Keratinocyte (primary cell): ENCODE results near the gene CFAP69. TPM values are rescaled to one million over a fixed set of nuclear protein-coding genes. Genes with fewer than 3 reads are reported as not detected.

Experiments used
- DNase-seq: peaks from one replicate; pipeline ENCODE4 v3.0.0-alpha.2; 2011; ENCODE audit warnings: low read depth, missing footprints, low spot score
- FAIRE-seq: peaks from 2 replicates; lab custom pipeline; 2011; peaks lifted over from hg19 to GRCh38; lab: Jason Lieb, UNC
- H2AFZ ChIP-seq: 2 replicates; pipeline ENCODE4 v1.6.0; 2012; ENCODE audit warnings: low read length, control low read depth, inconsistent platforms; ENCODE audit not compliant: control insufficient read depth
- H3K27ac ChIP-seq: 2 replicates; pipeline ENCODE4 v1.5.1; 2011; ENCODE audit warnings: low read length; ENCODE audit not compliant: control insufficient read depth, insufficient read depth
- H3K27me3 ChIP-seq: 3 replicates; pipeline ENCODE4 v1.6.0; 2011; ENCODE audit warnings: low read length; ENCODE audit not compliant: control insufficient read depth, insufficient read depth; ENCODE audit errors: extremely low read depth
- H3K36me3 ChIP-seq, 2 experiments: 2 replicates in 1 of 2; 3 replicates in 1 of 2; pipeline ENCODE4 v1.5.1; 2011; ENCODE audit warnings: low read length in 2 of 2, mild to moderate bottlenecking in 1 of 2; ENCODE audit not compliant: control insufficient read depth in 2 of 2, insufficient read depth in 2 of 2; ENCODE audit errors: extremely low read depth in 1 of 2
- H3K4me1 ChIP-seq: 3 replicates; pipeline ENCODE4 v1.5.1; 2011; ENCODE audit warnings: low read length; ENCODE audit not compliant: control insufficient read depth, insufficient read depth; ENCODE audit errors: extremely low read depth
- H3K4me2 ChIP-seq: 3 replicates; pipeline ENCODE4 v1.6.0; 2011; ENCODE audit warnings: low read depth, low read length; ENCODE audit not compliant: control insufficient read depth, insufficient read depth; ENCODE audit errors: extremely low read depth
- H3K4me3 ChIP-seq, 3 experiments: fragments of 200-600 bp in 1 of 3; sonication (generic) in 1 of 3; 2 replicates in 2 of 3; 3 replicates in 1 of 3; pipeline ENCODE4 v1.5.1; 2011 to 2016; ENCODE audit warnings: low read length in 3 of 3, mild to moderate bottlenecking in 3 of 3, control low read depth in 2 of 3, inconsistent platforms in 1 of 3, low read depth in 1 of 3, mixed read lengths in 1 of 3, mixed run types in 1 of 3, moderate library complexity in 1 of 3; ENCODE audit not compliant: control insufficient read depth in 2 of 3, insufficient read depth in 2 of 3; ENCODE audit errors: extremely low read depth in 1 of 3
- H3K79me2 ChIP-seq: 2 replicates; pipeline ENCODE4 v1.6.0; 2012; ENCODE audit warnings: low read length; ENCODE audit not compliant: control insufficient read depth, insufficient read depth
- H3K9ac ChIP-seq: 3 replicates; pipeline ENCODE4 v1.6.0; 2011; ENCODE audit warnings: low read length; ENCODE audit not compliant: control insufficient read depth, insufficient read depth; ENCODE audit errors: extremely low read depth
- H3K9me1 ChIP-seq: 3 replicates; pipeline ENCODE4 v1.6.0; 2011; ENCODE audit warnings: low read length; ENCODE audit not compliant: control insufficient read depth, insufficient read depth; ENCODE audit errors: extremely low read depth
- H3K9me3 ChIP-seq: 2 replicates; pipeline ENCODE4 v1.5.1; 2012; ENCODE audit warnings: low read depth, low read length; ENCODE audit not compliant: control insufficient read depth
- H4K20me1 ChIP-seq: 3 replicates; pipeline ENCODE4 v1.6.0; 2011; ENCODE audit warnings: low read length; ENCODE audit not compliant: control insufficient read depth, insufficient read depth; ENCODE audit errors: extremely low read depth
- EZH2 ChIP-seq: IDR thresholded peaks from one replicate; pipeline ENCODE4 v1.6.1; 2012; ENCODE audit warnings: inconsistent platforms, mild to moderate bottlenecking, low read length, moderate library complexity
- dilution Hi-C: fragments of 300-500 bp; cut with MboI; formaldehyde crosslinking; loops from one replicate; pipeline ENCODE4 v1.7.0; 2020; ENCODE audit warnings: low sequenced_read_pairs; ENCODE audit not compliant: extremely low pct_ligation_motif_present
- polyA plus RNA-seq, 5 experiments: library from polyadenylated mRNA; depleted of rRNA in 3 of 5; stranded (reverse) in 3 of 5; stranded (forward) in 1 of 5; unstranded in 1 of 5; fragments of >200 nt; gene quantifications; 1 replicate in 1 of 5; 2 replicates in 3 of 5; 3 replicates in 1 of 5; pipeline versions ENCODE4 v1.2.1 to v1.2.3, GENCODE V29; 2011 to 2012; ENCODE audit warnings: missing spikeins in 2 of 5, low read depth in 1 of 5, low replicate concordance in 1 of 5
- TF ChIP-seq, protein P1 (sequence below), 3 experiments: IDR thresholded peaks in 1 of 3; conservative IDR thresholded peaks in 1 of 3; optimal IDR thresholded peaks in 1 of 3; 2 replicates in 2 of 3; 3 replicates in 1 of 3; pipeline versions ENCODE3 to v1.5.1; 2011; ENCODE audit warnings: low read length in 3 of 3, mild to moderate bottlenecking in 3 of 3, moderate library complexity in 2 of 3, control low read depth in 1 of 3, inconsistent platforms in 1 of 3; ENCODE audit not compliant: insufficient read depth in 2 of 3; ENCODE audit errors: extremely low read depth in 1 of 3

Gene CFAP69
- polyA plus RNA-seq, 1 donor (not counting 4 experiments of a cell fraction or from before 2014, with no cell fraction given) = 1.6 TPM

GRCh38 chr7:90233569-90233968 is 11.4 kb upstream of the CFAP69 start:
- Histone ChIP-seq H3K4me3 (no peak overlapping the region), H3K9ac (no peak overlapping the region), H3K9me1 (no peaks in the 10 kb centered on the region), H3K9me3 (no peaks in the 10 kb centered on the region), H2AFZ (no peak overlapping the region), H3K36me3 (no peaks in the 10 kb centered on the region), H3K4me1 (no peaks in the 10 kb centered on the region), H4K20me1 (no peaks in the 10 kb centered on the region), H3K79me2 (no peaks in the 10 kb centered on the region), H3K4me2 (no peak overlapping the region), H3K27ac (no peak overlapping the region), H3K27me3 (no peaks in the 10 kb centered on the region)
- dilution Hi-C loops = no loop called here
- no peak for FAIRE-seq
- DNase-seq = no peak
- TF ChIP-seq, protein P1, sequence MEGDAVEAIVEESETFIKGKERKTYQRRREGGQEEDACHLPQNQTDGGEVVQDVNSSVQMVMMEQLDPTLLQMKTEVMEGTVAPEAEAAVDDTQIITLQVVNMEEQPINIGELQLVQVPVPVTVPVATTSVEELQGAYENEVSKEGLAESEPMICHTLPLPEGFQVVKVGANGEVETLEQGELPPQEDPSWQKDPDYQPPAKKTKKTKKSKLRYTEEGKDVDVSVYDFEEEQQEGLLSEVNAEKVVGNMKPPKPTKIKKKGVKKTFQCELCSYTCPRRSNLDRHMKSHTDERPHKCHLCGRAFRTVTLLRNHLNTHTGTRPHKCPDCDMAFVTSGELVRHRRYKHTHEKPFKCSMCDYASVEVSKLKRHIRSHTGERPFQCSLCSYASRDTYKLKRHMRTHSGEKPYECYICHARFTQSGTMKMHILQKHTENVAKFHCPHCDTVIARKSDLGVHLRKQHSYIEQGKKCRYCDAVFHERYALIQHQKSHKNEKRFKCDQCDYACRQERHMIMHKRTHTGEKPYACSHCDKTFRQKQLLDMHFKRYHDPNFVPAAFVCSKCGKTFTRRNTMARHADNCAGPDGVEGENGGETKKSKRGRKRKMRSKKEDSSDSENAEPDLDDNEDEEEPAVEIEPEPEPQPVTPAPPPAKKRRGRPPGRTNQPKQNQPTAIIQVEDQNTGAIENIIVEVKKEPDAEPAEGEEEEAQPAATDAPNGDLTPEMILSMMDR (optimal IDR thresholded peaks at IDR 0.05 in 1 of 3, IDR thresholded peaks at IDR 0.05 in 1 of 3, conservative IDR thresholded peaks at IDR 0.05 in 1 of 3; ENCODE audit: extremely low read depth in 1 of 3, insufficient read depth in 2 of 3, low read length in 3 of 3) = no peak
- no peak for TF ChIP-seq EZH2

DNA sequence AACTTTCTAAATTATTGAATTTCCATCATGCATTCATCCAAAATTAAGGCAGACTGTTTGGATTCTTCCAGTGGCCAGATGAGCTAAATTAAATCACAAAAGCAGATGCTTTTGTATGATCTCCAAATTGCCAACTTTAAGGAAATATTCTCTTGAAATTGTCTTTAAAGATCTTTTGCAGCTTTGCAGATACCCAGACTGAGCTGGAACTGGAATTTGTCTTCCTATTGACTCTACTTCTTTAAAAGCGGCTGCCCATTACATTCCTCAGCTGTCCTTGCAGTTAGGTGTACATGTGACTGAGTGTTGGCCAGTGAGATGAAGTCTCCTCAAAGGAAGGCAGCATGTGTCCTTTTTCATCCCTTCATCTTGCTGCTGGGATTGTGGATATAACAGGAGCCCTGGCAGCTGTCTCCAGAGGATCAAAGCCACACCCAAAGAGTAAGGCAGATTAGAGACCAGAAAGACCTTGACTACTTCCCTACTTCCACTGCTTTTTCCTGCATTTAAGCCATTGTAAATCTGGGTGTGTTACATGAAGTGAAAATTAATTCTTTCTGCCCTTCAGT is 8.2 kb upstream of the CFAP69 start:
- no peak overlapping the region for H3K27ac ChIP-seq
- no peak for TF ChIP-seq EZH2
- TF ChIP-seq, protein P1 (optimal IDR thresholded peaks at IDR 0.05 in 1 of 3, IDR thresholded peaks at IDR 0.05 in 1 of 3, conservative IDR thresholded peaks at IDR 0.05 in 1 of 3; ENCODE audit: extremely low read depth in 1 of 3, insufficient read depth in 2 of 3, low read length in 3 of 3) = no peak
- H3K36me3 ChIP-seq = no peaks in the 10 kb centered on the region
- DNase-seq (no peak), FAIRE-seq (no peak)
- H2AFZ ChIP-seq = no peak overlapping the region
- no peak overlapping the region for H3K9ac ChIP-seq
- no peak overlapping the region for H3K4me2 ChIP-seq
- H4K20me1 ChIP-seq = no peaks in the 10 kb centered on the region
- no peaks in the 10 kb centered on the region for H3K4me1 ChIP-seq
- H3K4me3 ChIP-seq = no peak overlapping the region
- dilution Hi-C loops = no loop called here
- H3K9me1 ChIP-seq = no peaks in the 10 kb centered on the region
- no peaks in the 10 kb centered on the region for H3K79me2 ChIP-seq
- H3K9me3 ChIP-seq = no peaks in the 10 kb centered on the region
- H3K27me3 ChIP-seq = no peaks in the 10 kb centered on the region
